ENCODE measurements around the gene KCNJ3. TPM values are rescaled to one million over a fixed set of nuclear protein-coding genes. Genes with fewer than 3 reads are reported as not detected.

KCNJ3 gene
- total RNA-seq, 4 donors from 2014 or later: 0.40 to 1.3 (median 0.55) TPM; not detected in 1

DNA sequence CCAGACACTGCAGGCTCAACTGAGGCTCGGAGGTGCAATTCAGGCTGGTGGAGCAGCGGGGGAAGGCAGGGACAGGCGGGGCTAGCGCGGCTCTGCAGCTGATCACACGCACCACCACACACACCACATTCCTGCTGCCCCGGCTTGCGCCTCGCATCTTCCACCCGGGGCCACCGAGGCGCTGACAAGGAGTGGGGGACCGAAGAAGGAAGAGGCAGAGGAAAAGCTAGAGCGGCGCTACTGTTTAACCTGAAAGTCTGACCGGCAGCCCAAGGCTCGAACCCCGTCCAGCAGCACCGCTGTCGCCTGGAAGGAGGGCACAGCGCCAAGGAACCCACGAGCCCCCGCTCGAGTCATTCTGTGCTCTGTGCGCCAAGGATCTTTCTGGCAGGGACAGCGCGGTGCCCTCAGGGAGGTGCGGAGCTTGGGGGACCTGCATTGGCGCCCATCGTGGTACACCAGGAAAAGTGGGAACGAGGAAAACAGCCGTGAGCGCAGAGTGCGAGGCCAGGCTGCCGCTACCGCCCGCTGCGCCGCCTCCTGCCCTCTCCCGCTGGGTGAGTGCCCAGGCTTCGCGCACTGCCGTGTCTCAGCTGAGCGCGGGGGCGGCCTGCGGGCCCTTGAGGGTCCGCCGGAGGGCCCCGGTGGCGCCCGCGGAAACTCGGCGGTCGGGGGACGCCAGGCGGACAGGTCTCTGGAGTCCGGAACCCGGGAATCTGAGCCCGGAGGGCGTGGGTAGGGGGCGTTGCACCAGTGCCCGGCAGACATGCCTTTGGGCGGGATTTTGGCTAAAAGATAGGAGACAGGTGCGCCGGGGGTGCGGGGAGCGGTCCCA lies 860 bp upstream of the KCNJ3 start:
- H3K36me3 ChIP-seq: no peaks in the 10 kb centered on the region
- H3K4me3 ChIP-seq: peak overlapping the region; percentile 17 to 52 (median 38)
- TF ChIP-seq POLR2A (IDR thresholded peaks at IDR 0.05) (no peak), EP300 (IDR thresholded peaks at IDR 0.05; ENCODE audit: low read depth) (no peak), POLR2AphosphoS5 (IDR thresholded peaks at IDR 0.05) (no peak)
- TF ChIP-seq, protein P1, sequence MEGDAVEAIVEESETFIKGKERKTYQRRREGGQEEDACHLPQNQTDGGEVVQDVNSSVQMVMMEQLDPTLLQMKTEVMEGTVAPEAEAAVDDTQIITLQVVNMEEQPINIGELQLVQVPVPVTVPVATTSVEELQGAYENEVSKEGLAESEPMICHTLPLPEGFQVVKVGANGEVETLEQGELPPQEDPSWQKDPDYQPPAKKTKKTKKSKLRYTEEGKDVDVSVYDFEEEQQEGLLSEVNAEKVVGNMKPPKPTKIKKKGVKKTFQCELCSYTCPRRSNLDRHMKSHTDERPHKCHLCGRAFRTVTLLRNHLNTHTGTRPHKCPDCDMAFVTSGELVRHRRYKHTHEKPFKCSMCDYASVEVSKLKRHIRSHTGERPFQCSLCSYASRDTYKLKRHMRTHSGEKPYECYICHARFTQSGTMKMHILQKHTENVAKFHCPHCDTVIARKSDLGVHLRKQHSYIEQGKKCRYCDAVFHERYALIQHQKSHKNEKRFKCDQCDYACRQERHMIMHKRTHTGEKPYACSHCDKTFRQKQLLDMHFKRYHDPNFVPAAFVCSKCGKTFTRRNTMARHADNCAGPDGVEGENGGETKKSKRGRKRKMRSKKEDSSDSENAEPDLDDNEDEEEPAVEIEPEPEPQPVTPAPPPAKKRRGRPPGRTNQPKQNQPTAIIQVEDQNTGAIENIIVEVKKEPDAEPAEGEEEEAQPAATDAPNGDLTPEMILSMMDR (IDR thresholded peaks at IDR 0.05): no peak
- H3K27me3 ChIP-seq: peaks cover 34% of the 10 kb centered on the region
- no peak overlapping the region for H3K27ac ChIP-seq
- intact Hi-C loops (cut with DNase I; ENCODE audit: low total_unique reads): no loop called here
- 7 to 10% methylated on average over 2 to 46 of the region's 69 CpGs for WGBS, 2 donors (ENCODE audit: low coverage in 1 of 2)
- peak; percentile 14 for DNase-seq
- in situ Hi-C loops (cut with MboI; ENCODE audit: low pct_ligation_motif_present in 1 of 4, low pct_unique_long_range_greater_than_20kb in 1 of 4, low sequenced_read_pairs in 3 of 4): no loop called here
- peaks cover 6 to 31% (median 25%) of the 10 kb centered on the region in 4 donors for H3K4me1 ChIP-seq
- no peaks in the 10 kb centered on the region for H3K9me3 ChIP-seq

DNA sequence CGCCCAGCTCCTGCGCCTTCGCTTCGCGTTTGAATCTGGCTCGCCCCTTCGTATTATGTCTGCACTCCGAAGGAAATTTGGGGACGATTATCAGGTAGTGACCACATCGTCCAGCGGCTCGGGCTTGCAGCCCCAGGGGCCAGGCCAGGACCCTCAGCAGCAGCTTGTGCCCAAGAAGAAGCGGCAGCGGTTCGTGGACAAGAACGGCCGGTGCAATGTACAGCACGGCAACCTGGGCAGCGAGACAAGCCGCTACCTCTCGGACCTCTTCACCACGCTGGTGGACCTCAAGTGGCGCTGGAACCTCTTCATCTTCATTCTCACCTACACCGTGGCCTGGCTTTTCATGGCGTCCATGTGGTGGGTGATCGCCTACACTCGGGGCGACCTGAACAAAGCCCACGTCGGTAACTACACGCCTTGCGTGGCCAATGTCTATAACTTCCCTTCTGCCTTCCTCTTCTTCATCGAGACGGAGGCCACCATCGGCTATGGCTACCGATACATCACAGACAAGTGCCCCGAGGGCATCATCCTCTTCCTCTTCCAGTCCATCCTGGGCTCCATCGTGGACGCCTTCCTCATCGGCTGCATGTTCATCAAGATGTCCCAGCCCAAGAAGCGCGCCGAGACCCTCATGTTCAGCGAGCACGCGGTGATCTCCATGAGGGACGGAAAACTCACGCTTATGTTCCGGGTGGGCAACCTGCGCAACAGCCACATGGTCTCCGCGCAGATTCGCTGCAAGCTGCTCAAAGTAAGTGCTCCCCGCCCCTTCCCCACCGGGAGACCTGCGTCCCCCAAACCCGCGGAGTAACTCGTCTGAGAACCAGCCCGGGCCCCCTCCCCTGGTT lies 453 bp downstream of the KCNJ3 start:
- Histone ChIP-seq H3K27me3 (peaks cover 34% of the 10 kb centered on the region), H3K36me3 (no peaks in the 10 kb centered on the region), H3K4me3 (peak overlapping the region in 3 of 4 donors; percentile 30 to 52 (median 45)), H3K9me3 (no peaks in the 10 kb centered on the region), H3K4me1 (peaks cover 6 to 31% (median 25%) of the 10 kb centered on the region in 4 donors), H3K27ac (no peak overlapping the region)
- intact Hi-C loops (cut with DNase I; ENCODE audit: low total_unique reads): no loop called here
- in situ Hi-C loops (cut with MboI; ENCODE audit: low pct_ligation_motif_present in 1 of 4, low pct_unique_long_range_greater_than_20kb in 1 of 4, low sequenced_read_pairs in 3 of 4): no loop called here
- DNase-seq: no peak
- TF ChIP-seq, protein P1 (IDR thresholded peaks at IDR 0.05): no peak
- TF ChIP-seq POLR2AphosphoS5 (IDR thresholded peaks at IDR 0.05) (no peak), POLR2A (IDR thresholded peaks at IDR 0.05) (no peak), EP300 (IDR thresholded peaks at IDR 0.05; ENCODE audit: low read depth) (no peak)
- 39% methylated on average over 48 of the region's 60 CpGs; no CpG with 5 or more reads in 1 of the 2 donors for WGBS, 2 donors (ENCODE audit: low coverage in 1 of 2)

DNA sequence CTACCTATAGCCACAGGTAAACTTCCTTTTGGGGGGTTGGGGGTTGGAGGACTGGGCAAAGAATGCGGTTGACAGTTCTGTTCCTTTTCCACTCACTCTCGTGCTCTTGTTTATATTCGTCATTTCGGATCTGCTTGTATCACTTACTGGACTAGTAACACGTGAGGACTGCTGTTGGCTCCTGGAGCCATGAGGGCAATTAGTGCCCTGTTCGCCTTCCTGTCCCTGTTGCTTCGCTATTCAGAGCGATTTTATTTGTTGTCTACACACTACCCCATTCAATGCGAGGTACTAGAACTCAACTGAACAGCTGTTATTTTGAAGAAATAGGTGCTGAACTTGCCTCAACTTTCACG lies 1.1 kb downstream of the KCNJ3 start:
- intact Hi-C loops (cut with DNase I; ENCODE audit: low total_unique reads): no loop called here
- 54 to 57% methylated on average over 5 to 10 of the region's 10 CpGs for WGBS, 2 donors (ENCODE audit: low coverage in 1 of 2)
- in situ Hi-C loops (cut with MboI; ENCODE audit: low pct_ligation_motif_present in 1 of 4, low pct_unique_long_range_greater_than_20kb in 1 of 4, low sequenced_read_pairs in 3 of 4): no loop called here
- DNase-seq: no peak
- no peaks in the 10 kb centered on the region for H3K36me3 ChIP-seq
- H3K27ac ChIP-seq: no peak overlapping the region
- TF ChIP-seq POLR2AphosphoS5 (IDR thresholded peaks at IDR 0.05) (no peak), EP300 (IDR thresholded peaks at IDR 0.05; ENCODE audit: low read depth) (no peak), POLR2A (IDR thresholded peaks at IDR 0.05) (no peak)
- TF ChIP-seq, protein P1 (IDR thresholded peaks at IDR 0.05): no peak
- no peak overlapping the region for H3K4me3 ChIP-seq
- peaks cover 6 to 31% (median 25%) of the 10 kb centered on the region in 4 donors for H3K4me1 ChIP-seq
- H3K27me3 ChIP-seq: peaks cover 34% of the 10 kb centered on the region
- H3K9me3 ChIP-seq: no peaks in the 10 kb centered on the region

DNA sequence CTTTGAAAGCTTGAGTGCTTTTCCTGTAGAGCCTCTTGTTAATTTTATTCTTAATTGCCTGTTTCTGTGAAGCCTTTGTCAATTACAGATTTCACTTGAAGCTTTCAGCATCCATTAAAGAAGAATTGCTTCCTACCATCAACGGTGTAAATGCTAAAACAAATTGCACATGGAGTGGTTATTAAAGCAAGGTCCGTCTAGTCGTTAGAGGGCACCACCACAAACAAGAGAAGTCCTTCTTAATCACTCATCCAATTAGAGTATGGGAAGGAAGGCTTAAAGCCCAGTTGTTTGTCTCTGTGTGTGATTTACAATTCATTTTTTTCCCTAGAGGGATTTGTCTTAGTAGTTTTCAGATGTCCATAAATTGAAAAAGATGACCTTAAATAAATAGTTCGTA lies 1.6 kb downstream of the KCNJ3 start:
- DNase-seq: no peak
- in situ Hi-C loops (cut with MboI; ENCODE audit: low pct_ligation_motif_present in 1 of 4, low pct_unique_long_range_greater_than_20kb in 1 of 4, low sequenced_read_pairs in 3 of 4): no loop called here

More for the DNA sequence above, 1.6 kb downstream of the KCNJ3 start:
- TF ChIP-seq, protein P1 (IDR thresholded peaks at IDR 0.05): no peak
- TF ChIP-seq POLR2AphosphoS5 (IDR thresholded peaks at IDR 0.05) (no peak), POLR2A (IDR thresholded peaks at IDR 0.05) (no peak), EP300 (IDR thresholded peaks at IDR 0.05; ENCODE audit: low read depth) (no peak)
- H3K9me3 ChIP-seq: no peaks in the 10 kb centered on the region
- no peak overlapping the region for H3K27ac ChIP-seq
- H3K27me3 ChIP-seq: peaks cover 34% of the 10 kb centered on the region
- no peak overlapping the region for H3K4me3 ChIP-seq
- H3K36me3 ChIP-seq: no peaks in the 10 kb centered on the region
- intact Hi-C loops (cut with DNase I; ENCODE audit: low total_unique reads): no loop called here
- peaks cover 6 to 31% (median 25%) of the 10 kb centered on the region in 4 donors for H3K4me1 ChIP-seq
- 63 to 70% methylated on average over 3 to 4 of the region's 4 CpGs for WGBS, 2 donors (ENCODE audit: low coverage in 1 of 2)

Data from transverse colon (tissue), 4 donors.